Uterus (tissue), 2 donors: ENCODE measurements around the gene NDC80.

Experiments used
- POLR2A ChIP-seq, 2 donors: fragments of 450-650 bp; IDR thresholded peaks; one replicate each; pipeline ENCODE4 v1.6.1; 2016; ENCODE audit warnings: antibody characterized with exemption in 2 of 2, mild to moderate bottlenecking in 1 of 2, moderate library complexity in 1 of 2
- TF ChIP-seq, protein P1 (sequence below), 4 experiments: fragments of 200-600 bp in 2 of 4; fragments of 450-650 bp in 2 of 4; sonication (generic) in 2 of 4; IDR thresholded peaks; one replicate each; pipeline ENCODE4 v1.5.1; 2016 to 2019; ENCODE audit warnings: antibody characterized with exemption in 4 of 4, mild to moderate bottlenecking in 2 of 4, moderate library complexity in 1 of 4

- no peak for TF ChIP-seq POLR2A (IDR thresholded peaks at IDR 0.05)
- TF ChIP-seq, protein P1, sequence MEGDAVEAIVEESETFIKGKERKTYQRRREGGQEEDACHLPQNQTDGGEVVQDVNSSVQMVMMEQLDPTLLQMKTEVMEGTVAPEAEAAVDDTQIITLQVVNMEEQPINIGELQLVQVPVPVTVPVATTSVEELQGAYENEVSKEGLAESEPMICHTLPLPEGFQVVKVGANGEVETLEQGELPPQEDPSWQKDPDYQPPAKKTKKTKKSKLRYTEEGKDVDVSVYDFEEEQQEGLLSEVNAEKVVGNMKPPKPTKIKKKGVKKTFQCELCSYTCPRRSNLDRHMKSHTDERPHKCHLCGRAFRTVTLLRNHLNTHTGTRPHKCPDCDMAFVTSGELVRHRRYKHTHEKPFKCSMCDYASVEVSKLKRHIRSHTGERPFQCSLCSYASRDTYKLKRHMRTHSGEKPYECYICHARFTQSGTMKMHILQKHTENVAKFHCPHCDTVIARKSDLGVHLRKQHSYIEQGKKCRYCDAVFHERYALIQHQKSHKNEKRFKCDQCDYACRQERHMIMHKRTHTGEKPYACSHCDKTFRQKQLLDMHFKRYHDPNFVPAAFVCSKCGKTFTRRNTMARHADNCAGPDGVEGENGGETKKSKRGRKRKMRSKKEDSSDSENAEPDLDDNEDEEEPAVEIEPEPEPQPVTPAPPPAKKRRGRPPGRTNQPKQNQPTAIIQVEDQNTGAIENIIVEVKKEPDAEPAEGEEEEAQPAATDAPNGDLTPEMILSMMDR (IDR thresholded peaks at IDR 0.05): no peak
These were observed 31.5 kb downstream of the NDC80 start for GRCh38 chr18:2602844-2603243.
